ENCODE data around the gene KCMF1.

- TF ChIP-seq CTCF (IDR thresholded peaks at IDR 0.05) (no peak), POLR2A (IDR thresholded peaks at IDR 0.05) (no peak)
Measured at GRCh38 chr2:84980263-84980983, 9.5 kb downstream of the KCMF1 start.

Data from adrenal gland (tissue), 5 donors.